Measurements from ENCODE around the gene OR2H1. TPM values are rescaled to one million over a fixed set of nuclear protein-coding genes. Genes with fewer than 3 reads are reported as not detected.

The OR2H1 gene
- total and polyA plus RNA-seq, 11 donors: not detected

- WGBS, 4 donors: 73 to 86% (median 77%) methylated on average over 3 of the region's 3 CpGs
- Histone ChIP-seq H3K36me3 (no peaks in the 10 kb centered on the region), H3K27me3 (peaks cover 0 to 3% (median 0%) of the 10 kb centered on the region in 9 donors), H3K27ac (no peak overlapping the region), H3K9me3 (no peaks in the 10 kb centered on the region), H3K4me1 (no peaks in the 10 kb centered on the region), H3K4me3 (no peak overlapping the region)
- no peak for TF ChIP-seq CTCF (IDR thresholded peaks at IDR 0.05)
- TF ChIP-seq POLR2A (IDR thresholded peaks at IDR 0.05): no peak
- no peak for ATAC-seq
- DNase-seq: no peak
- intact Hi-C loops (cut with DNase I): no loop called here
Measured at GRCh38 chr6:29490055-29490454, 33.1 kb downstream of the OR2H1 start.

GRCh38 chr6:29490552-29490951 lies 33.6 kb downstream of the OR2H1 start:
- DNase-seq (no peak), ATAC-seq (no peak)
- H3K4me3 ChIP-seq: no peak overlapping the region
- no peak for TF ChIP-seq CTCF (IDR thresholded peaks at IDR 0.05)
- TF ChIP-seq POLR2A (IDR thresholded peaks at IDR 0.05): no peak
- WGBS, 4 donors: 58 to 87% (median 75%) methylated on average over 2 of the region's 2 CpGs
- no peaks in the 10 kb centered on the region for H3K4me1 ChIP-seq
- no peaks in the 10 kb centered on the region for H3K9me3 ChIP-seq
- no peak overlapping the region for H3K27ac ChIP-seq
- peaks cover 0 to 3% (median 0%) of the 10 kb centered on the region in 9 donors for H3K27me3 ChIP-seq
- intact Hi-C loops (cut with DNase I): no loop called here
- H3K36me3 ChIP-seq: no peaks in the 10 kb centered on the region

- Histone ChIP-seq H3K27me3 (peaks cover 0 to 4% (median 0%) of the 10 kb centered on the region in 9 donors), H3K4me3 (no peak overlapping the region), H3K9me3 (no peaks in the 10 kb centered on the region), H3K36me3 (no peaks in the 10 kb centered on the region), H3K4me1 (no peaks in the 10 kb centered on the region), H3K27ac (no peak overlapping the region)
- 69 to 81% (median 72%) methylated on average over 4 of the region's 4 CpGs for WGBS, 4 donors
- no peak for TF ChIP-seq CTCF (IDR thresholded peaks at IDR 0.05)
- ATAC-seq (no peak), DNase-seq (no peak)
- intact Hi-C loops (cut with DNase I): no loop called here
Measured at GRCh38 chr6:29491574-29491973, 34.6 kb downstream of the OR2H1 start.

GRCh38 chr6:29493261-29493660 lies 36.3 kb downstream of the OR2H1 start:
- no peak overlapping the region for H3K27ac ChIP-seq
- ATAC-seq (no peak), DNase-seq (no peak)
- no peak overlapping the region for H3K4me3 ChIP-seq
- H3K9me3 ChIP-seq: no peaks in the 10 kb centered on the region
- WGBS, 4 donors: 67 to 76% (median 72%) methylated on average over 2 of the region's 2 CpGs
- peaks cover 0 to 7% (median 0%) of the 10 kb centered on the region in 9 donors for H3K27me3 ChIP-seq
- no peak for TF ChIP-seq POLR2A (IDR thresholded peaks at IDR 0.05)
- TF ChIP-seq CTCF (IDR thresholded peaks at IDR 0.05): no peak
- H3K36me3 ChIP-seq: no peaks in the 10 kb centered on the region
- intact Hi-C loops (cut with DNase I): no loop called here
- H3K4me1 ChIP-seq: no peaks in the 10 kb centered on the region
